IMR-90 (cell line): ENCODE data around the gene RAD51B. TPM values are rescaled to one million over a fixed set of nuclear protein-coding genes. Genes with fewer than 3 reads are reported as not detected.

Experiments used
- ATAC-seq: fragments of 200-7000 bp; cut with Tn5 transposase; 2 replicates; pipeline ENCODE4 v1.9.1; 2020; ENCODE audit warnings: low read depth, mild to moderate bottlenecking, moderate library complexity
- BruUV-seq: library from RNA; stranded (reverse); fragments of 400-500 nt; replicated peaks from 2 replicates; lab custom pipeline; 2021; lab: Mats Ljungman, UMichigan
- CTCF ChIA-PET: fragments of 300-600 bp; formaldehyde crosslinking; extraction: SDS; loops from one replicate; lab custom pipeline; 2021; ENCODE audit warnings: antibody characterized with exemption; lab: Yijun Ruan, JAX
- POLR2A ChIA-PET: fragments of 300-600 bp; sonication (Branson Sonifier 250); formaldehyde crosslinking; loops from one replicate; lab custom pipeline; 2022; ENCODE audit warnings: antibody characterized with exemption; ENCODE audit not compliant: unreplicated experiment; lab: Charles Lee
- DNase-seq: peaks from one replicate; pipeline ENCODE4 v3.0.0; 2013
- H2AFZ ChIP-seq: replicated peaks from 2 replicates; pipeline ENCODE3; 2013; ENCODE audit warnings: low read length, mild to moderate bottlenecking; ENCODE audit not compliant: poor library complexity
- H2AK5ac ChIP-seq: 2 replicates; pipeline ENCODE4 v1.6.1; 2013; ENCODE audit warnings: low read depth, low read length, inconsistent platforms
- H2AK9ac ChIP-seq: replicated peaks from 2 replicates; pipeline ENCODE3; 2013; ENCODE audit warnings: mild to moderate bottlenecking, low read depth, low read length, moderate library complexity; ENCODE audit not compliant: poor library complexity
- H2BK120ac ChIP-seq: 2 replicates; pipeline ENCODE4 v1.6.1; 2013; ENCODE audit warnings: low read depth, low read length, inconsistent platforms
- H2BK15ac ChIP-seq: 3 replicates; pipeline ENCODE4 v1.6.1; 2013; ENCODE audit warnings: low read depth, low read length, inconsistent platforms
- H2BK20ac ChIP-seq: 2 replicates; pipeline ENCODE4 v1.6.1; 2013; ENCODE audit warnings: low read depth, mild to moderate bottlenecking, inconsistent platforms, low read length, moderate library complexity
- H2BK5ac ChIP-seq: 2 replicates; pipeline ENCODE4 v1.6.1; 2013; ENCODE audit warnings: mild to moderate bottlenecking, low read depth, low read length, inconsistent platforms; ENCODE audit not compliant: poor library complexity, severe bottlenecking
- H3K14ac ChIP-seq: replicated peaks from 2 replicates; pipeline ENCODE4 v1.6.1; 2013; ENCODE audit warnings: low read depth, low read length, inconsistent platforms
- H3K18ac ChIP-seq: 2 replicates; pipeline ENCODE4 v1.6.1; 2013; ENCODE audit warnings: low read depth, low read length, control low read depth
- H3K23ac ChIP-seq: 2 replicates; pipeline ENCODE4 v1.6.1; 2013; ENCODE audit warnings: low read depth, low read length, inconsistent platforms
- H3K27ac ChIP-seq: 2 replicates; pipeline ENCODE4 v1.5.1; 2013; ENCODE audit warnings: mild to moderate bottlenecking, control low read depth, low read length; ENCODE audit not compliant: insufficient read depth
- H3K27me3 ChIP-seq: 2 replicates; pipeline ENCODE4 v1.6.1; 2013; ENCODE audit warnings: low read length; ENCODE audit not compliant: control insufficient read depth, insufficient read depth
- H3K36me3 ChIP-seq: 2 replicates; pipeline ENCODE4 v1.6.1; 2013; ENCODE audit warnings: low read length, mixed read lengths; ENCODE audit not compliant: control insufficient read depth, insufficient read depth
- H3K4ac ChIP-seq: 2 replicates; pipeline ENCODE4 v1.6.1; 2013; ENCODE audit warnings: low read depth, low read length, inconsistent platforms
- H3K4me1 ChIP-seq: 2 replicates; pipeline ENCODE4 v1.6.1; 2013; ENCODE audit warnings: low read length, mixed read lengths; ENCODE audit not compliant: control insufficient read depth, insufficient read depth
- H3K4me2 ChIP-seq: 2 replicates; pipeline ENCODE4 v1.6.1; 2013; ENCODE audit warnings: low read depth, mild to moderate bottlenecking, control low read depth, low read length, moderate library complexity
- H3K4me3 ChIP-seq: 2 replicates; pipeline ENCODE4 v1.5.1; 2013; ENCODE audit warnings: low read depth, mild to moderate bottlenecking, control low read depth, low read length, moderate library complexity; ENCODE audit not compliant: insufficient read depth
- H3K56ac ChIP-seq: 2 replicates; pipeline ENCODE4 v1.6.1; 2013; ENCODE audit warnings: low read length, inconsistent platforms; ENCODE audit not compliant: insufficient read depth; ENCODE audit errors: extremely low read depth
- H3K79me1 ChIP-seq, 2 experiments: 2 replicates each; pipeline ENCODE4 v1.6.1; 2013; ENCODE audit warnings: low read length in 2 of 2, inconsistent platforms in 1 of 2, low read depth in 1 of 2
- H3K9ac ChIP-seq: 2 replicates; pipeline ENCODE4 v1.6.1; 2013; ENCODE audit warnings: low read depth, low read length, control low read depth
- H3K9me1 ChIP-seq: 2 replicates; pipeline ENCODE4 v1.6.1; 2013; ENCODE audit warnings: low read length, inconsistent platforms; ENCODE audit not compliant: insufficient read depth
- H3K9me3 ChIP-seq: 2 replicates; pipeline ENCODE4 v1.6.1; 2013; ENCODE audit warnings: low read length; ENCODE audit not compliant: control insufficient read depth, insufficient read depth
- H4K20me1 ChIP-seq: 2 replicates; pipeline ENCODE4 v1.6.1; 2013; ENCODE audit warnings: low read length, inconsistent platforms; ENCODE audit not compliant: insufficient read depth
- H4K5ac ChIP-seq: 2 replicates; pipeline ENCODE4 v1.6.1; 2013; ENCODE audit warnings: mild to moderate bottlenecking, low read depth, low read length, control low read depth
- H4K8ac ChIP-seq, 2 experiments: 2 replicates each; pipeline ENCODE4 v1.6.1; 2013; ENCODE audit warnings: low read depth in 2 of 2, low read length in 2 of 2, control low read depth in 1 of 2, inconsistent platforms in 1 of 2
- H4K91ac ChIP-seq: 2 replicates; pipeline ENCODE4 v1.6.1; 2013; ENCODE audit warnings: low read depth, low read length, inconsistent platforms; ENCODE audit not compliant: insufficient read depth
- CTCF ChIP-seq: conservative IDR thresholded peaks from 2 replicates; pipeline ENCODE4 v1.5.1; 2012; ENCODE audit warnings: mild to moderate bottlenecking, low read depth, low read length, improper control_type of control experiment
- ELK1 ChIP-seq: fragments of 150-350 bp; IDR thresholded peaks from 2 replicates; pipeline ENCODE4 v1.6.1; 2016; ENCODE audit warnings: low read depth, mild to moderate bottlenecking, low read length, moderate library complexity, borderline replicate concordance
- NFE2L2 ChIP-seq: fragments of 150-350 bp; IDR thresholded peaks from 2 replicates; pipeline ENCODE4 v1.6.1; 2016; ENCODE audit warnings: low read depth, mild to moderate bottlenecking, low read length
- RAD21 ChIP-seq: IDR thresholded peaks from 2 replicates; pipeline ENCODE4 v1.6.1; 2012; ENCODE audit warnings: low read length, improper control_type of control experiment
- RCOR1 ChIP-seq: IDR thresholded peaks from 2 replicates; pipeline ENCODE4 v1.6.1; 2012; ENCODE audit warnings: mild to moderate bottlenecking, low read length, improper control_type of control experiment; ENCODE audit not compliant: insufficient replicate concordance
- WGBS, 2 experiments: methylation state at CpG; one replicate each; pipeline versions ENCODE4 v1.1.5 to v1.1.7; 2013; ENCODE audit warnings: missing lambda C conversion rate in 2 of 2; ENCODE audit not compliant: insufficient read length in 1 of 2; ENCODE audit errors: extremely low coverage in 2 of 2; 5-methylcytosine and 5-hydroxymethylcytosine counted together
- dilution Hi-C: fragments of 300-500 bp; cut with HindIII; formaldehyde crosslinking; loops from one replicate; pipeline ENCODE4 v1.14.3; 2018; ENCODE audit warnings: low sequenced_read_pairs; ENCODE audit not compliant: unreplicated experiment
- in situ Hi-C: fragments of 300-500 bp; cut with MboI; formaldehyde crosslinking; loops from 3 replicates; pipeline ENCODE4 v1.14.3; 2019; ENCODE audit warnings: low sequenced_read_pairs, inconsistent platforms, mixed read lengths
- intact Hi-C: fragments of 100-400 bp; cut with micrococcal nuclease; formaldehyde crosslinking; loops from 2 replicates; pipeline ENCODE4 v1.10.0; 2022
- polyA plus RNA-seq, 3 experiments: library from polyadenylated mRNA; depleted of rRNA; stranded (reverse); fragments of >200 nt; gene quantifications; 2 replicates each; pipeline ENCODE4 v1.2.3, GENCODE V29; 2012; ENCODE audit warnings: low replicate concordance in 1 of 3
- total RNA-seq: library from RNA; depleted of rRNA; stranded (reverse); fragments of >200 nt; gene quantifications from 2 replicates; pipeline ENCODE4 v1.2.3, GENCODE V29; 2012

RAD51B gene
- total and polyA plus RNA-seq, 2 of the 4 experiments (the other 2 are of a cell fraction) = 5.1 to 18.8 TPM

GRCh38 chr14:68719634-68720384, 900.2 kb downstream of the RAD51B start:
- intact Hi-C loops (no loop called here), in situ Hi-C loops (no loop called here), dilution Hi-C loops (no loop called here)
- H2AFZ ChIP-seq = no peak overlapping the region
- no peak overlapping the region for H3K56ac ChIP-seq
- no peaks in the 10 kb centered on the region for H3K79me1 ChIP-seq
- H2BK20ac ChIP-seq = no peak overlapping the region
- H3K9me3 ChIP-seq = no peaks in the 10 kb centered on the region; the same call in 1 of the 2 replicates
- POLR2A ChIA-PET = no interaction called here
- H3K23ac ChIP-seq = no peak overlapping the region
- no peak overlapping the region for H3K4me3 ChIP-seq
- H3K4ac ChIP-seq = no peak overlapping the region
- H3K27me3 ChIP-seq = peaks cover 3% of the 10 kb centered on the region; the same call in 1 of the 2 replicates
- no peaks in the 10 kb centered on the region; the same call in 1 of the 2 replicates for H3K9me1 ChIP-seq
- DNase-seq (no peak), ATAC-seq (no peak)
- H3K4me1 ChIP-seq = no peaks in the 10 kb centered on the region
- no peak overlapping the region for H2BK5ac ChIP-seq
- WGBS, 2 experiments = no CpG with 5 or more reads among the region's 5 CpGs
- H3K14ac ChIP-seq = no peak overlapping the region
- no peak overlapping the region for H2AK5ac ChIP-seq
- H3K4me2 ChIP-seq = no peak overlapping the region
- H4K91ac ChIP-seq = no peak overlapping the region
- H2BK15ac ChIP-seq = no peak overlapping the region
- no peak overlapping the region for H4K5ac ChIP-seq
- H4K8ac ChIP-seq = no peak overlapping the region
- TF ChIP-seq NFE2L2 (no peak), ELK1 (no peak), CTCF (no peak), RCOR1 (no peak), RAD21 (no peak)
- H2AK9ac ChIP-seq = no peak overlapping the region
- H3K27ac ChIP-seq = no peak overlapping the region
- no peak overlapping the region for H3K18ac ChIP-seq
- H4K20me1 ChIP-seq = no peaks in the 10 kb centered on the region
- H2BK120ac ChIP-seq = no peak overlapping the region
- CTCF ChIA-PET = no interaction called here
- BruUV-seq = no TSS peak
- H3K9ac ChIP-seq = no peak overlapping the region
- H3K36me3 ChIP-seq = no peaks in the 10 kb centered on the region
